GM18505 (cell line): ENCODE measurements around the gene MED25.
A peak's percentile ranks its signal among the peaks of the same experiment; 100 is the strongest.

Experiments
- ATAC-seq: cut with Tn5 transposase; IDR thresholded peaks from one replicate; pipeline ENCODE4 v1.9.1; 2021; ENCODE audit not compliant: unreplicated experiment
- POLR2A ChIP-seq: IDR thresholded peaks from 4 replicates; pipeline ENCODE4 v1.6.1; 2011; ENCODE audit warnings: borderline replicate concordance; ENCODE audit not compliant: insufficient read depth, insufficient read length; ENCODE audit errors: extremely low read depth

MED25 gene

GRCh38 chr19:49863254-49863934 lies 45.3 kb downstream of the MED25 start:
- no peak for TF ChIP-seq POLR2A
- no peak for ATAC-seq

- TF ChIP-seq POLR2A, result no peak
- ATAC-seq, result no peak
Measured at GRCh38 chr19:49863935-49864320, 45.8 kb downstream of the MED25 start.

- TF ChIP-seq POLR2A, result no peak
- no peak for ATAC-seq
Measured at GRCh38 chr19:49864890-49865289, 46.8 kb downstream of the MED25 start.

GRCh38 chr19:49866933-49867782 lies 49.1 kb downstream of the MED25 start, which contains the start of gene PNKP:
TSS of gene PNKP (minus strand) at chr19:49867576. CDS start at chr19:49867204, 372 bp downstream.
- peak; percentile 79 for TF ChIP-seq POLR2A
- peak; percentile 43 for ATAC-seq

- ATAC-seq, result peak; percentile 6
Measured at GRCh38 chr19:49869009-49869483, 51.0 kb downstream of the MED25 start.

GRCh38 chr19:49869484-49870308 lies 51.6 kb downstream of the MED25 start:
- peak; percentile 63 for TF ChIP-seq POLR2A

More at GRCh38 chr19:49869009-49869483, 51.0 kb downstream of the MED25 start:
- TF ChIP-seq POLR2A, result no peak

GRCh38 chr19:49870309-49870901 lies 52.3 kb downstream of the MED25 start:
- TF ChIP-seq POLR2A, result no peak
- ATAC-seq, result no peak

More at GRCh38 chr19:49869484-49870308, 51.6 kb downstream of the MED25 start:
- ATAC-seq, result peak; percentile 50

GRCh38 chr19:49871349-49871985 lies 53.4 kb downstream of the MED25 start:
- TF ChIP-seq POLR2A, result no peak
- no peak for ATAC-seq

GRCh38 chr19:49872245-49873128 lies 54.4 kb downstream of the MED25 start:
- TF ChIP-seq POLR2A, result no peak
- no peak for ATAC-seq

GRCh38 chr19:49873129-49873521 lies 55.0 kb downstream of the MED25 start:
- TF ChIP-seq POLR2A, result no peak

GRCh38 chr19:49873834-49874233 lies 55.7 kb downstream of the MED25 start:
- ATAC-seq, result no peak

More at GRCh38 chr19:49873129-49873521, 55.0 kb downstream of the MED25 start:
- no peak for ATAC-seq

GRCh38 chr19:49874503-49875157 lies 56.5 kb downstream of the MED25 start:
- TF ChIP-seq POLR2A, result no peak
- ATAC-seq, result no peak

More at GRCh38 chr19:49873834-49874233, 55.7 kb downstream of the MED25 start:
- no peak for TF ChIP-seq POLR2A
